ENCODE measurements around the gene RRM2. TPM values are rescaled to one million over a fixed set of nuclear protein-coding genes. Genes with fewer than 3 reads are reported as not detected.

The RRM2 gene
- total RNA-seq (2022; extraction: Qiagen RNA extraction; ENCODE audit: low read depth) = 168 to 246 TPM (median 244 TPM) in 5 replicates

GRCh38 chr2:10122500-10123280, at the start of gene RRM2:
TSS of gene RRM2 (plus strand) at chr2:10122739. CDS start at chr2:10122799, 60 bp downstream.

GRCh38 chr2:10079870-10080535, 42.5 kb upstream of the RRM2 start, which contains the start of gene CYS1:
TSS of gene CYS1 (minus strand) at chr2:10080411. CDS start at chr2:10080223, 188 bp downstream.

Other genes starting within 250 kb of the RRM2 start
- gene GRHL1, start 171.0 kb upstream of the RRM2 start, total RNA-seq (2022; extraction: Qiagen RNA extraction; ENCODE audit: low read depth) = 1.2 to 1.7 TPM (median 1.2 TPM) in 5 replicates
- gene KLF11, start 79.2 kb upstream of the RRM2 start, total RNA-seq (2022; extraction: Qiagen RNA extraction; ENCODE audit: low read depth) = 3.7 to 5.7 TPM (median 5.4 TPM) in 5 replicates
- gene CYS1, start 42.3 kb upstream of the RRM2 start, total RNA-seq (2022; extraction: Qiagen RNA extraction; ENCODE audit: low read depth) = 0.65 to 1.7 TPM (median 1.4 TPM) in 5 replicates
- gene HPCAL1, start 180.2 kb downstream of the RRM2 start, total RNA-seq (2022; extraction: Qiagen RNA extraction; ENCODE audit: low read depth) = 87.0 to 129 TPM (median 114 TPM) in 5 replicates